Activated CD4-positive, alpha-beta T cell treated with anti-CD3 and anti-CD28 coated beads, Interleukin-10, Interleukin-2, amounts not matched to agents 100 ng/mL and 50 ng/mL, durations not matched to agents 16 hours and 8 hours (primary cell): ENCODE measurements around the gene CALHM1.
A peak's percentile ranks its signal among the peaks of the same experiment; 100 is the strongest.
"Not testable (repeated sequence)": the region's sequence is repeated elsewhere in the genome, so short reads cannot be mapped to it uniquely, and the experiment has no call there.

Experiments used
- DNase-seq: peaks from one replicate; pipeline ENCODE4 v3.0.0-alpha.2; 2020

Gene CALHM1

GRCh38 chr10:103458720-103459119 lies at the start of gene CALHM1:
Gene CALHM1, minus strand, starts transcription at chr10:103458900. Its CDS starts 149 bp downstream, at chr10:103458751.
- DNase-seq: no peak

GRCh38 chr10:103507235-103508191 lies 48.8 kb upstream of the CALHM1 start:
- DNase-seq: no peak

GRCh38 chr10:103506061-103506460 lies 47.4 kb upstream of the CALHM1 start:
- DNase-seq: no peak

GRCh38 chr10:103504181-103504783 lies 45.6 kb upstream of the CALHM1 start:
- peak; percentile 92 for DNase-seq

- DNase-seq: not testable (repeated sequence)
These were observed 45.1 kb upstream of the CALHM1 start for GRCh38 chr10:103503777-103504176.

GRCh38 chr10:103502849-103503660 lies 44.4 kb upstream of the CALHM1 start:
- DNase-seq: no peak

- no peak for DNase-seq
These were observed 42.5 kb upstream of the CALHM1 start for GRCh38 chr10:103501186-103501585.

GRCh38 chr10:103500481-103500880 lies 41.8 kb upstream of the CALHM1 start:
- DNase-seq: peak; percentile 21

- no peak for DNase-seq
These were observed 41.2 kb upstream of the CALHM1 start for GRCh38 chr10:103499881-103500280.

- DNase-seq: no peak
These were observed 40.4 kb upstream of the CALHM1 start for GRCh38 chr10:103498936-103499638.

GRCh38 chr10:103497161-103497915 lies 38.6 kb upstream of the CALHM1 start:
- DNase-seq: no peak

- DNase-seq: no peak
These were observed 36.6 kb upstream of the CALHM1 start for GRCh38 chr10:103495321-103495720.

GRCh38 chr10:103493916-103494877 lies 35.5 kb upstream of the CALHM1 start:
- peak; percentile 38 for DNase-seq

- peak; percentile 26 for DNase-seq
These were observed 34.7 kb upstream of the CALHM1 start, which contains the start of gene NEURL1 for GRCh38 chr10:103493362-103493915. Gene NEURL1, plus strand, starts transcription at chr10:103493705. Its CDS starts 683 bp downstream, at chr10:103494388.

- DNase-seq: no peak
These were observed 34.1 kb upstream of the CALHM1 start for GRCh38 chr10:103492655-103493261.

- DNase-seq: no peak
These were observed 33.1 kb upstream of the CALHM1 start for GRCh38 chr10:103491729-103492364.

GRCh38 chr10:103490986-103491314 lies 32.2 kb upstream of the CALHM1 start:
- no peak for DNase-seq

GRCh38 chr10:103487410-103487708 lies 28.7 kb upstream of the CALHM1 start:
- no peak for DNase-seq

- DNase-seq: not testable (repeated sequence)
These were observed 28.1 kb upstream of the CALHM1 start for GRCh38 chr10:103486635-103487409.
